ENCODE measurements around the gene TRIM33.
A peak's percentile ranks its signal among the peaks of the same experiment; 100 is the strongest.
"Not testable (repeated sequence)": the region's sequence is repeated elsewhere in the genome, so short reads cannot be mapped to it uniquely, and the experiment has no call there.

The TRIM33 gene

DNA sequence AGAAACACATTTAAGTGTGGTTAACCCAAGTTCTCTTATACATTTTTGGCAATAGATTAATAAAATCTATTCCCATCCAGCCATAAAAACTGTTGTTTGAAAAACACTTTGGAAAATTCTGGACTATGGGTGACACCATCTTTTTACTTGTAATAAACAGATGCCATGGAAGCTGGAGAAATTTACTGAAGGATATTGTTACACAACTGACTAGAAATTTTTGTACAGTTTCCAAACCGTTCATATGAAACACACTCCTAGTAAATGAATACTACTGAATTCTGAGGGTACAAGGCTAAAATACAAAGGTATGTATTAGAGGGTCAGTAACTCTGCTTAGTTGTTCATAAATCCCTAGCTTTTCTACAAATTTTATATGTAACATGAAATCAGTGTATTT, 48.7 kb downstream of the TRIM33 start:
- no peak for DNase-seq

GRCh38 chr1:114458237-114458777, 52.7 kb downstream of the TRIM33 start:
- no peak for DNase-seq

DNA sequence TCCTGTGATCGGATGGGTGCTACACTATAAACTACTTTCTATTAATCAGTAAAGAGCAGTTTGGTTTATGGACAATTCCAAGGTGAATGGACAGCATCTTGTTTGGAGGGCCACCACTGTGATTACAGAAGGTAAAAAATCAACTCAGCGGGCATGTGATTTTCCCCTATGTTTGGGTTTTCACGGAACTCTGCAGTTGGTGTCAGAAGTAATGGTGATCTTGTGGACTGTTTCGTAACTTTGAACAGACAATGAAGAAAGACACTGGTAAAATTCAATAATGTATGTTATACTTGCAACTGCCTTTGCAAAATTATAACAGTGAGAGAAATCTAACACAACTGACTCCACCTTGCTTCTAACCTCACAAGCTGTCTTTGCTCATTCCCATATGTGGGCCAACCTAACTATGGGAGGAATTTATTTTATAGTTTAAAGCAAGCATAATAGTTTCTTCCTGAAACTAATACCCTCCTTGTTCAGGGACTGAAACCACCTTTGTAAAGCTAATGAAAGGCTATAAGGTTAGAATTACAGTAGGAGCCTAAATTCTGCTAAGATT, 53.2 kb downstream of the TRIM33 start:
- DNase-seq = no peak

DNA sequence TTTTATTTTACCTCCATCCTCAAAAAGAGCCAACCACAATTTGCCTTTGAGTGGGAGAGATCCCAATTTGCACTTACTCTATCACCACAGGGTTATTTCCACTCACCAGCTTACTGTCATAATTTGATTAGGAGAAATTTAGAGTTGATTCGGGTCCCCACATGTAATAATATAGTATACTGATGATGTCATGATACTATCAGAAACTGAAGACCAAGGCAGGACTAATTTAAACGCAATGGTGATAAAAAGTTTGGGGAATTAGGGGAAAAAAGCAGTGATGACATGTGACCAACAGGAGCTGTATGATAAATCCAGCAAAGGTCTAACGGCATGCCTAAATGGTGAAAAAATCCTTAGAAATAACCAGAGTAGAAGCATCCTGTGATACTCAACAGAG, 54.4 kb downstream of the TRIM33 start:
- DNase-seq = no peak

GRCh38 chr1:114455102-114455785, 55.8 kb downstream of the TRIM33 start:
- DNase-seq = no peak

GRCh38 chr1:114454539-114454938, 56.5 kb downstream of the TRIM33 start:
- no peak for DNase-seq

- DNase-seq = no peak
Observed at GRCh38 chr1:114453361-114453784, 57.6 kb downstream of the TRIM33 start.

DNA sequence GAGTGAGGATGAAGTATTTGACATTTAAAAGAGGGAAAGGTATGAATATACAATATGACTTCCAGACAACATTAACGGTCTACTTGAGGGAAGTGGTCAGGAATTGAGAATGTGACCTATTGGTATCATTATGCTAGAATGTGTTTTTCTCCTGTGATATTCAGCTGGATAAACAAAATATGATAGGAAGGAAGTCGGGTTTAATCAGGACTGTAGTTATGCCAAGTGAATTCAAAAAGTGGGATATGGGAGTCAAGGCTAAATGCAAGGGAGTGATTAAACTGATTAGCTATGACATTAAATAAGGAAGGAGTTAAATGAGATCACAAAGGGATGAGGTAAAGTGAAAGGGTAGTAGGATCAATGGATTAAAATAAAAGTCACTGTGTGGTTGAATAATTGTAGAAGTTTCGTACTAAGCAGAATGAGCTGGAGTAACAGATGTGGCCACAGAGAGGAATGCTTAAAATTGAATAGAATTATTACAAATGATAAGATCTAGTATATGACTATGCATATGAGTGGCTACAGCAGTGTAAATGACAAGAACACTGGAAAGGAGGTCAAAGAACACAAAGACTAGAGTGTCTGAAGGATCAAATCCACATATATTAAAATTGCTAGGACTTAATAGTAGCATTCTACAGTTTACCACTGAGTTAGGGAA, 62.5 kb downstream of the TRIM33 start:
- DNase-seq = no peak

DNA sequence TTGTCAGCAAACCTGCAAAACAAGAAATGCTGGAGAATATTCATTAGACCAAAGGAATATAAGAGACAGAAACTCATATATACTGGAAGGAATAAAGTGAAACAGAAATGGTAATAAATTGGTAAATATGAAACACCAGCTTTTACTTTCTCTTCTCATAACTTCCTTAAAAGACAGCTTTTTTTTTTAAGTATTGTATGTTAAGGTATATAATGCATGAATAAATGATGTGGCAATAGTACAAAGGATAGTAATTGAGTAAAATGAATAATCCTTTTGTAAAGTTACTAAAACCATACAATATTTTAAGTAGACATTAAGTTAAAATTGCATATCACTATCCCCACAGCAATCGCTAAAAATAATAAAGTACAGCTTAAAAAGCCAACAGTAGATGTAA, 64.8 kb downstream of the TRIM33 start:
- no peak for DNase-seq

DNA sequence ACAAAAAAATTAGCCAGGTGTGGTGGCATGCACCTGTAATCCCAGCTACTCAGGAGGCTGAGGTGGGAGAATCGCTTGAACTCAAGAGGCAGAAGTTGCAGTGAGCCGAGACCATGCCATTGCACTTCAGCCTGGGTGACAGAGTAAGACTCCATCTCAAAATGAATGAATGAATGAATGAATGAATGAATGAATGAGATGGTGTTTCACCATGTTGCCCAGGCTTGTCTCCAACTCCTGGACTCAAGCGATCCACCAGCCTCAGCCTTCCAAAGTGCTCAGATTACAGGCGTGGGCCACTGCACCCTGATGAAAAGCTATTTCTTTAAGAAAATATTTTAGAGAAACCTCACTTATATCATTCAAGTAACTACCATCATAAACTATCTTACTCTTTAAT, 67.8 kb downstream of the TRIM33 start:
- DNase-seq = not testable (repeated sequence)

GRCh38 chr1:114441332-114441731, 69.7 kb downstream of the TRIM33 start:
- DNase-seq = no peak

- no peak for DNase-seq
Observed at GRCh38 chr1:114439369-114439768, 71.6 kb downstream of the TRIM33 start.

GRCh38 chr1:114437812-114438211, 73.2 kb downstream of the TRIM33 start:
- DNase-seq = no peak

- no peak for DNase-seq
Observed at GRCh38 chr1:114436799-114437198, 74.2 kb downstream of the TRIM33 start.

DNA sequence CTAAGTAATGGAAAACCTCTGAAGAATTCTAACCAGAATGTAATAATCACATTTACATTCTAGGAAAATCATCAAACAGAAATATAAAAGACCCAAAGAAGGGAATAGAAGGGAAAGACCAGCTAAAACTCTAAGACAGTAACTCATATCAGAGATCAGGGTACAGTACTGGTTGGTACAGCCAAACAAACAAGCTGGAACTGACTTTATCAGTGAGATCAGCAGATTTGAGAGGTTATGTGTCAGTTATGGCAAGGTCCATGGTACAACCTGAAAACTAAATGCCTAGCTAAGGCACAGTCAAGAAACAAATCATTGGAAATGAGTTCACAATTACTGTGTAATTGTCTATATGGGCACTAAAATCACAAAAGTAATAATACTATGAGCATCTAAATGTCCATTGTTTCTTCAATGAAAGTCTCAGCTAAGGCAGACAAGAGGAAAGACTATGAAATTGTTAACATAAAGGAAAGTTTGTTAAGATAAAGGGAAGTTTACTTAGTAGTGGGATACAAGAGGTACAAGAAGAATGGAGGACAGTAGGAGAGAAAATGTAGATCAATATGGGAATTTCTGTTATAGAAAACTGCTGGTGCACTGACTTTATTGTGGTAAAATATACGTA, 75.8 kb downstream of the TRIM33 start:
- no peak for DNase-seq

GRCh38 chr1:114431026-114431425, 80.0 kb downstream of the TRIM33 start:
- no peak for DNase-seq

DNA sequence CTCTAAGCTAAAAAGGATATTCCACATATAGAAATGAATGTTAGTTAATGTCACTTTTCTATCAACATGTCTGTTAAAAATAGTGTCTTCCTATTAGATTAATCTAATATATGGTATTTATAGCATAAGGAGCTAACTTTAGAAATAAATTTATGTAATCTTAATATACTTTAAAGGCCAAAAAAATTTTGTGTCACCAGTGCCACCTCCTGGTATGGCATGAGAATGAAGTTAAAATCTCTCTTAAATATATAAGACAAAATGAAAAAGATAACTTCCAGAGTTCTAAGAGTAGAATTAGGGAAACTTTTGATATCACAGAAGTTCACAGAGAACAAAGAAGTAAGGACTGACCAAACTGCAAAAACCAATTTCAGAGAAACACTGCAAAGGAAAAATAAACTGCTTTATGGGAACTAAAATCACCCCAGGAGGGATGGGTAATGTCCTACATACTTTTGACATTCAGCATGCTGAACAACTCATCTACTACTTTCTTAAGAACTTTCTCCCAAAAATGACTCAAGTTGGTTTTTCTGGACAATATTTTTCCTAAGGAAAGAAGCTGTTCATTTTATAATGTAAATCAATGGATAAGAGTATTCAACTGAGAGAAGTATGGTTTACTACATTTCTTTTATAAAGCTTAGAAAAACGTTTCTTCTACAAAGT, 82.8 kb downstream of the TRIM33 start:
- peak; percentile 3 for DNase-seq

DNA sequence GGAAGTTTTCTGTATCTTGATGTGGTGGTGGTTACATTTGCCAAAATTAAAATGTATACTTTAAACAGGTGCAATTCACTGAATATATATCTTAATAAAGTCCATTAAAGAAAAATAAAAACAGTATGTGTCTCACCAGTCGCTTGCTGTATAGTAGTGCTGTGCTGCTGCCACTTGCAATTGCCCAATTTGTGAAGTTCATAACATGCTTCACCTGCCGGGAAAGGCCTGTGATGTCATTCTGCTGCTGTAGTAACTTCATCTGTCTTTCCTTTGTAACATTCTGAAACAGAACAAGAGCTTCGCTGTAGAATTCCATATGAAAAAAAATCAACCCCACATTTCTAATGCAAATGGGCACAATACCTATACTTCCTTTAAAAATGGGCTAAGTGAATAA, 83.4 kb downstream of the TRIM33 start:
- DNase-seq = no peak

GRCh38 chr1:114423455-114423854, 87.5 kb downstream of the TRIM33 start:
- no peak for DNase-seq

DNA sequence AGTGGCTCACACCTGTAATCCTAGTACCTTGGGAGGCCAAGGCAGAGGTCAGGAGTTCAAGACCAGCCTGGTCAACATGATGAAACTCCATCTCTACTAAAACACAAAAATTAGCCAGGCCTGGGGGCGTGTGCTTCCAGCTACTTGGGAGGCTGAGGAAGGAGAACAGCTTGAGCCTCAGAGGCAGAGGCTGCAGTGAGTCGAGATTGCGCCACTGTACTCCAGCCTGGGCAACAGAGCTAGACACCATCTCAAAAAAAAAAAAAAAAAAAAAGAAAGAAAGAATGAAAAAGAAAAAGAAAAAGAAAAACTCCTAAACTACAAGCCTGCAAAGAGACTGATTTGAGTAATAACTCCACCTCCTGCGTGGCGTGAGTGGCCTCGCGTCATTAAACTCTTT, 92.1 kb downstream of the TRIM33 start:
- DNase-seq = not testable (repeated sequence)

- DNase-seq = no peak
Observed at GRCh38 chr1:114397601-114398000, 113.4 kb downstream of the TRIM33 start.

- no peak for DNase-seq
Observed at GRCh38 chr1:114395863-114396262, 115.1 kb downstream of the TRIM33 start.

- DNase-seq = no peak
Observed at GRCh38 chr1:114390960-114391359, 120.0 kb downstream of the TRIM33 start.
